Activated T-cell treated with anti-CD3 and anti-CD28 coated beads, Interleukin-2, amount 50 U/mL, for 1 hour (primary cell): ENCODE data around the gene RNF186.
"Not testable (repeated sequence)": the region's sequence is repeated elsewhere in the genome, so short reads cannot be mapped to it uniquely, and the experiment has no call there.

Source experiments
- DNase-seq: peaks from one replicate; pipeline ENCODE4 v3.0.0-alpha.2; 2020

The RNF186 gene

GRCh38 chr1:19792237-19793002 lies 22.7 kb downstream of the RNF186 start:
- DNase-seq, result no peak

- DNase-seq, result not testable (repeated sequence)
Measured at GRCh38 chr1:19790061-19790975, 24.8 kb downstream of the RNF186 start.

GRCh38 chr1:19786988-19787423 lies 28.1 kb downstream of the RNF186 start:
- no peak for DNase-seq

- no peak for DNase-seq
Measured at GRCh38 chr1:19785660-19786059, 29.4 kb downstream of the RNF186 start.

GRCh38 chr1:19780267-19780877 lies 34.7 kb downstream of the RNF186 start:
- no peak for DNase-seq

- no peak for DNase-seq
Measured at GRCh38 chr1:19776933-19777332, 38.1 kb downstream of the RNF186 start.

GRCh38 chr1:19776287-19776686 lies 38.8 kb downstream of the RNF186 start:
- no peak for DNase-seq

GRCh38 chr1:19775831-19776230 lies 39.3 kb downstream of the RNF186 start:
- no peak for DNase-seq

GRCh38 chr1:19775317-19775716 lies 39.8 kb downstream of the RNF186 start:
- DNase-seq, result no peak

GRCh38 chr1:19774180-19774785 lies 40.8 kb downstream of the RNF186 start:
- DNase-seq, result no peak

GRCh38 chr1:19773485-19773884 lies 41.6 kb downstream of the RNF186 start:
- no peak for DNase-seq

- no peak for DNase-seq
Measured at GRCh38 chr1:19772053-19772452, 43.0 kb downstream of the RNF186 start.

GRCh38 chr1:19771350-19771749 lies 43.7 kb downstream of the RNF186 start:
- DNase-seq, result no peak

GRCh38 chr1:19770436-19771190 lies 44.5 kb downstream of the RNF186 start:
- DNase-seq, result no peak

- no peak for DNase-seq
Measured at GRCh38 chr1:19769211-19769932, 45.7 kb downstream of the RNF186 start.

GRCh38 chr1:19768353-19769210 lies 46.5 kb downstream of the RNF186 start:
- DNase-seq, result no peak

- DNase-seq, result no peak
Measured at GRCh38 chr1:19765623-19766022, 49.5 kb downstream of the RNF186 start.

- no peak for DNase-seq
Measured at GRCh38 chr1:19764848-19765247, 50.2 kb downstream of the RNF186 start.
